NCI-H1105 treated with DMSO at 0.1 percent for 48 hours (cell line): ENCODE measurements around the gene SKA3.

Source experiments
- DNase-seq: peaks from one replicate; lab custom pipeline; 2025; lab: John Stamatoyannopoulos, UW

The SKA3 gene

GRCh38 chr13:21111546-21111945 lies 64.8 kb downstream of the SKA3 start:
- DNase-seq: no peak

DNA sequence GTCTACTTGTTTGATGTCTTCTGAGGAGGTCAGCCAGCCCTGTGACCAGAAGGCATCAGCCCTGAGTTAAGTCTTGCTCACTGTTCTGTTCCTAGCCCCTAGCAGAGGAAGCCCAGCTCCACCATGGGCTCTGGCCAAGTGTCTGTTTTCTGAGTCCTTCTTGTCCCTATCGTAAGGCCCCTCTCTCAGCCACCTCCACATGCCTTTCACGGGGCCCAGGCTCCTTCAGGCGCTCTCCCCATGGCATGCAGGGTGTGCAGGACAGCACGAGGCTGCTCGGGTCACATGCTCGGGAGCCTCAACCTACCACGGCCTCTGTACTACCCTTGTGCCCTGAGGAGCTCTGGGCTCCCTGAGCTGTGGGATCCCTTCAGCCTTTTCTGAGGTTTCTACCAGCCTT lies 67.2 kb downstream of the SKA3 start:
- DNase-seq: no peak

GRCh38 chr13:21106089-21106488 lies 70.3 kb downstream of the SKA3 start:
- DNase-seq: no peak

DNA sequence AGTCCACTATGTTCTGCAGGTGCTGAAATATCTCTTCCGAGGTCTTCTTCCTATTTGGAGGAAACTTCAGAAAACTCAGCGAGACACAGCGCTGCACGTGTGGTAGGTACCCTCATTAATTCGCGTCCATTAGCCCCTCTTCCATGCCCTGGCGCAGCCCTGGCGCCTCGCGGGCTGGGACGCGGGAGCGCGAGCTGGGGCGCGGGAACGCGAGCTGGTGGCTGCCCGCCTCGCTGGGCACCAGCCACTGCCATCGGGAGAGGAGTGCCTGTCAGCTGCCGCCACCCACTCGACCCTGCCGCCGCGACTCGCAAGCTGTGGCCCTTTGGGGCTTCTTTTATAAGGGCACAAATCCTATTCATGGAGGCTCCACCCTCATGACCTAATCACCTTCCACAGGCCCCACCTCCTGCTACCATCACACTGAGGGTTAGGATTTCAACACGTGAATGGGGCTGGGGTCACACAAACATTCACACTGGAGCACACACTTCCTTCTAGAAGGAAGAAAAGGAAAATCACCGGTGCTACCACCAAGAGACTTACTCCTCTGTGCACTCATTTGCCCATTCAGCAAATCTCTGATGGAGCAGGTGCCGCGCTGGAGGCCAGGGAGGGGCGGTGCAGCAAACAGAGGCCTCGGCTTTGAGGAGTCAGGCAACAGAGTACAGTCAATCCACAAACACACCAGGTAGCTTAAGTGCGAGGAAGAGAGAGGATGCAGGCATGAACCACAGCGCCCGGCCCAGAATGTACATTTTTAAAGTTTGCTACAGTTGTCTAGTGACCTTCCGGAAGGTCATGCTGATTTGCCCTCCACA lies 71.9 kb downstream of the SKA3 start:
- no peak for DNase-seq
